Esophagus squamous epithelium (tissue), 5 donors: ENCODE data around the gene ZFP36L2. TPM values are rescaled to one million over a fixed set of nuclear protein-coding genes. Genes with fewer than 3 reads are reported as not detected.

ENCODE experiments used
- DNase-seq: peaks from one replicate; lab custom pipeline; 2025; lab: John Stamatoyannopoulos, UW
- H3K27ac ChIP-seq, 4 donors: fragments of 200-600 bp; sonication (generic); one replicate each; pipeline ENCODE4 v1.5.1; 2016 to 2019; ENCODE audit warnings: mild to moderate bottlenecking in 1 of 4
- H3K27me3 ChIP-seq, 4 donors: fragments of 200-600 bp; sonication (generic); 1 replicate in 3 of 4; 2 replicates in 1 of 4; pipeline versions ENCODE4 v1.5.1 to v1.6.0; 2017 to 2021; ENCODE audit warnings: antibody characterized with exemption in 1 of 4
- H3K36me3 ChIP-seq, 3 donors: fragments of 200-600 bp; sonication (generic); one replicate each; pipeline ENCODE4 v1.5.1; 2016 to 2019
- H3K4me1 ChIP-seq, 3 donors: fragments of 200-600 bp; sonication (generic); one replicate each; pipeline ENCODE4 v1.5.1; 2017 to 2019
- H3K4me3 ChIP-seq, 4 donors: fragments of 200-600 bp; sonication (generic); 1 replicate in 3 of 4; 2 replicates in 1 of 4; pipeline ENCODE4 v1.5.1; 2016 to 2019; ENCODE audit warnings: mild to moderate bottlenecking in 2 of 4, moderate library complexity in 1 of 4
- H3K9me3 ChIP-seq, 3 donors: fragments of 200-600 bp; sonication (generic); one replicate each; pipeline ENCODE4 v1.5.1; 2016 to 2019
- CTCF ChIP-seq, 6 experiments: fragments of 450-650 bp in 4 of 6; fragments of 200-600 bp in 2 of 6; sonication (generic) in 2 of 6; IDR thresholded peaks; one replicate each; pipeline ENCODE4 v1.5.1; 2016 to 2019; ENCODE audit warnings: antibody characterized with exemption in 6 of 6, mild to moderate bottlenecking in 4 of 6, moderate library complexity in 4 of 6
- POLR2A ChIP-seq, 4 donors: fragments of 450-650 bp; IDR thresholded peaks; one replicate each; pipeline ENCODE4 v1.6.1; 2017; ENCODE audit warnings: antibody characterized with exemption in 4 of 4, mild to moderate bottlenecking in 4 of 4, moderate library complexity in 3 of 4
- WGBS, 2 donors: methylation state at CpG; one replicate each; pipeline ENCODE4 v1.1.5; 2018; 5-methylcytosine and 5-hydroxymethylcytosine counted together
- intact Hi-C: fragments of 100-400 bp; cut with DNase I; formaldehyde crosslinking; loops from one replicate; pipeline ENCODE4 v1.15.0; 2022
- total RNA-seq, 4 donors: library from RNA; depleted of rRNA; stranded (reverse); fragments of >200 nt; gene quantifications; one replicate each; pipeline ENCODE4 v1.1.0, GENCODE V29; 2016
- donor health status: DM: yes; HTN: yes; CAD: no.

The ZFP36L2 gene
- total RNA-seq, 4 donors from 2014 or later = 26.6 to 87.7 (median 41.8) TPM

- Histone ChIP-seq H3K27ac (peak overlapping the region; percentile 82 to 92 (median 90)), H3K4me1 (peaks cover 22 to 83% (median 24%) of the 10 kb centered on the region in 3 donors), H3K9me3 (peaks cover 0 to 11% (median 6%) of the 10 kb centered on the region in 3 donors), H3K4me3 (no peak overlapping the region), H3K27me3 (no peaks in the 10 kb centered on the region), H3K36me3 (no peaks in the 10 kb centered on the region)
- DNase-seq = no peak
- WGBS, 2 donors = 83 to 100% methylated on average over 1 to 4 of the region's 8 CpGs
- TF ChIP-seq POLR2A (IDR thresholded peaks at IDR 0.05) (no peak), CTCF (IDR thresholded peaks at IDR 0.05) (no peak)
- intact Hi-C loops = no loop called here
These were observed 46.5 kb downstream of the ZFP36L2 start for GRCh38 chr2:43179942-43180341.

DNA sequence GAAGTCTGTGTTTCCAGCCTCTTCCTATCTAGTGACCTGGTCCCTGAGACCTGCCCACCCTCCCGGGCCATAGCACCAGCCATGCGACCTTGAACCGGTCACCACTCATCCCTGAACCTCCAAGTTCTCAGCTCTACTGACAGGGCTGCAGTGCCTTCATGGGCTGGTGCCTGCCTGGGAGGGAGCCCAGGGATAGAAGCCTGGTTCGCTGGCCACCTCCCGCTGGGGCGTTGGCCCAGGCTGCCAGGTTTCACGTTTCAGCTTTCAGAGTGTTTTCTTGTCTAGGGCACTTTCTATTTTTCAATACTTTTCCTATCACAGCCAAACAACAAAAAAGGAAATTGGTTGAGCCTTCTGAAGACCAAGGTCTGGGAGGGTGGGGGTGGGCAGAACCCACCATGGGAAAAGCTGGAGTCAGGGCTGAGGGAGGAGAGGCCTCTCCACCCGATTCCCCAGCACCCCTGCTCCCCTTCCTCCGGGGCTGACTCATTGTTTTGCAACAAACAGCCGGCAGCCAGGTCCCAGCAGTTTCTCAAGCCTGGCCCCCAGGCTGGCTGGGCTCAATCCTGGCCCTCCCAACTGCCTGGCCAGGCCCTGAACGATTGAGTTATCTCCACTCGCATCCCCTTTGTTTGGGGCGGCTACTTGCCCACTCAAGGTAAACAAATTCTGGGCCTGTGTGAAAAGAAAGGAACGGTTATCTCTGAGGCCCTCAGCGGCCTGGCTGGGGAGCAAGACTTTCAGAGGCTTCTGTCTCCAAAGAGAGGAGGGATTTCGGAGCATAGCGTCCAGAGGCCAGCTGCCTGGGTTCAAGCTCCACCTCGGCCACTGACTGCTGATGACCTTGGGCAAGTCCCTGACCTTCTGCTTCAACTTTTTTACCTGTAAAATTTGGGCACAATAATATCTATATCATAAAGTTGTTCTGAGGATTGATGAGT lies 47.5 kb downstream of the ZFP36L2 start:
- Histone ChIP-seq H3K4me1 (peaks cover 20 to 79% (median 23%) of the 10 kb centered on the region in 3 donors), H3K9me3 (peaks cover 0 to 13% (median 8%) of the 10 kb centered on the region in 3 donors), H3K27me3 (no peaks in the 10 kb centered on the region), H3K27ac (peak overlapping the region; percentile 82 to 92 (median 90)), H3K36me3 (no peaks in the 10 kb centered on the region), H3K4me3 (peak overlapping the region in 2 of 4 donors; percentile 2 to 12)
- DNase-seq = no peak
- 20 to 26% methylated on average over 11 of the region's 18 CpGs for WGBS, 2 donors
- TF ChIP-seq POLR2A (IDR thresholded peaks at IDR 0.05) (peak in 1 of 4 donors; percentile 20), CTCF (IDR thresholded peaks at IDR 0.05) (no peak)
- intact Hi-C loops = no loop called here

DNA sequence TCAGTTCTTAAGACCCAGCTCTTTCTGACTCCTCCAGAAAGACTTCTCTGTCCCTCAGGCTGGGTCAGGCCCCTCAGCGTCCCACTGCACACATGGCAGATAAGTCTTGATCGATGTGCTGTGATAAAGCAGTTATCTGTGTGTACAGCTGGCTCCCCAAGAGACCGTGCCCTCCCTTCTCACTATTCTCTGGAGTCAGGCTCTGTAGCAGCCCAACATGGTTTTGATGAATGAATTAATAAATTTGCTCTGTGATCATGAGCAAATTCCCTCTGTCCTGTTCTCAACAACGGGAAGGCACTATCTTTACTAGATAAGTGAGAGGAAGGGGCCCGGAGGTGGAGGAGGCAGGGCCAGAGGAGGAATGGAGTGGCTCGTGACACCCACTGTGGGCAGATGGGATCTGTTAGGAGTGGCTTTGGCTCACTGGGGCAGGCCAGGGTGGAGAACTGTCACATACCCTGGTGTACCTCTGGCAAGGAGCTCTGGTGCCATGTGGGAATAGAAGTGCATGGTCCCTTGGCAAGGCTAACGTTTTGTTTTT lies 48.3 kb downstream of the ZFP36L2 start:
- intact Hi-C loops = no loop called here
- Histone ChIP-seq H3K27me3 (no peaks in the 10 kb centered on the region), H3K27ac (peak overlapping the region; percentile 82 to 92 (median 90)), H3K9me3 (peaks cover 0 to 13% (median 8%) of the 10 kb centered on the region in 3 donors), H3K4me1 (peaks cover 19 to 82% (median 23%) of the 10 kb centered on the region in 3 donors), H3K4me3 (no peak overlapping the region), H3K36me3 (no peaks in the 10 kb centered on the region)
- TF ChIP-seq CTCF (IDR thresholded peaks at IDR 0.05) = no peak
- no peak for TF ChIP-seq POLR2A (IDR thresholded peaks at IDR 0.05)
- no peak for DNase-seq
- 51 to 65% methylated on average over 5 to 7 of the region's 7 CpGs for WGBS, 2 donors

GRCh38 chr2:43176449-43176848 lies 50.0 kb downstream of the ZFP36L2 start:
- no peak for DNase-seq
- peaks cover 0 to 13% (median 8%) of the 10 kb centered on the region in 3 donors for H3K9me3 ChIP-seq
- TF ChIP-seq CTCF (IDR thresholded peaks at IDR 0.05) (no peak), POLR2A (IDR thresholded peaks at IDR 0.05) (no peak)
- no peak overlapping the region for H3K4me3 ChIP-seq
- no peaks in the 10 kb centered on the region for H3K27me3 ChIP-seq
- intact Hi-C loops = no loop called here
- peak overlapping the region in 1 of 4 donors; percentile 92 for H3K27ac ChIP-seq
- 95 to 100% methylated on average over 1 of the region's 1 CpG for WGBS, 2 donors
- peaks cover 19 to 83% (median 26%) of the 10 kb centered on the region in 3 donors for H3K4me1 ChIP-seq
- H3K36me3 ChIP-seq = no peaks in the 10 kb centered on the region

DNA sequence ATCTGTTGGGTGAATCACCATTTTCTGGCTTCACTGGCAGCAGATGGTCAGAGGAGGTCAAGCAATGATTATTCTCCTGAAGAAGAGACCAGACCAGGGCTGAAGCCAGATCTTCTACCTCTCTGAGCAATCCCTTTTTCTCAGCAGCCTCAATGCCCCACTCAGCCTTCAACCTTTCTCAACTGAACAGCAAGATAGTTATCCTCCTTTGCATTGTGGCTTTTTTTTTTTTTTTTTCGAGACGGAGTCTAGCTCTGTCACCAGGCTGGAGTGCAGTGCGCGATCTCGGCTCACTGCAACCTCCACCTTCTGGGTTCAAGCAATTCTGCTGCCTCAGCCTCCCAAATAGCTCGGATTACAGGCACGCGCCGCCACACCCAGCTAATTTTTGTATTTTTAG lies 50.5 kb downstream of the ZFP36L2 start:
- 92 to 93% methylated on average over 7 to 9 of the region's 9 CpGs for WGBS, 2 donors
- TF ChIP-seq CTCF (IDR thresholded peaks at IDR 0.05) (no peak), POLR2A (IDR thresholded peaks at IDR 0.05) (no peak)
- Histone ChIP-seq H3K27ac (peak overlapping the region in 2 of 4 donors; percentile 66), H3K27me3 (no peaks in the 10 kb centered on the region), H3K9me3 (peaks cover 0 to 13% (median 8%) of the 10 kb centered on the region in 3 donors), H3K4me3 (no peak overlapping the region), H3K36me3 (no peaks in the 10 kb centered on the region), H3K4me1 (peaks cover 25 to 83% (median 26%) of the 10 kb centered on the region in 3 donors)
- intact Hi-C loops = no loop called here
- no peak for DNase-seq
